NCI-H146 treated with DMSO at 0.1 percent for 48 hours (cell line): ENCODE results near the gene TCERG1L.

ENCODE experiments used
- DNase-seq: peaks from one replicate; lab custom pipeline; 2025; ENCODE audit not compliant: unreplicated experiment; lab: John Stamatoyannopoulos, UW

The TCERG1L gene

GRCh38 chr10:131211965-131212619 is 99.4 kb downstream of the TCERG1L start:
- no peak for DNase-seq

GRCh38 chr10:131211559-131211958 is 100.0 kb downstream of the TCERG1L start:
- no peak for DNase-seq

GRCh38 chr10:131211146-131211545 is 100.4 kb downstream of the TCERG1L start:
- DNase-seq = no peak

DNA sequence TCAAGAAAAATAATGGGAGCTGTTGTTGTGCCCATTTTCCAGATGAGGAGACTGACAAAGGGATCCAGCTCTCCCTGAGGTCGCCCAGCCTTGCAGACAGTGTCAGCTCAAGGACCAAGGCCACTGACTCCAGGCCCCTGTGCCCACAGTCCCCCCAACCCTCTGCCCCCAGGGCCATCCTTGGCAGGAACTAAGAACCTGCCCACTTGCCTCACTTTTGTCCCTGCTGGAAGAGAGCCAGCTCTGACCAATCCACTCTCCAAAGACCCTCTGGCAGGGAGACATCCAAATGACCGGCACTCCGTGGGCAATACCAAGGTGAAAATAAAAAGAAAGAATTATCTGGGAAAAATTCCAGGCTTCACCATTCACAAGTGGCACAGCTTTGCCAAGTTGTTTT is 101.3 kb downstream of the TCERG1L start:
- no peak for DNase-seq

GRCh38 chr10:131207584-131208532 is 103.7 kb downstream of the TCERG1L start:
- no peak for DNase-seq

DNA sequence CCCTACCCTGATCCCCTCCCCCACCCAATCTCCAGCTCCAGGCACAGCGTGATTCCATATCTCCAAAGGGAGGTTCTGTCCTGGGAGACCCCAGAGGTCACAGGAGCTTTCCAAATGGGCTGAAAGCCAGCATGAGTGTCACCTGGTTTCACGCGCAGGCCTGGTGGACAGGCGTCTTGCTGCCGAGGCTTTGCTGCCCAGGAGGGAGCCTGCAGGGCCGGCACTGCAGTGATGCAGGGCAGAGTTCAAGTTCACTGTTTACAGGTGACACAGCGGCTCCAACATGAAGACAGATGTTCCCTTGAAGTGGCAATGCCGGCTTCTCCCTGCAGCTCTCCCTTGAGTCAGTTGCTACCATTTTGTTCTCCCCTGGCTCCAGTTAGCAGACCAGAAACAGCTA is 104.3 kb downstream of the TCERG1L start:
- no peak for DNase-seq

- DNase-seq = no peak
Observed at GRCh38 chr10:131206111-131206995, 105.2 kb downstream of the TCERG1L start.

DNA sequence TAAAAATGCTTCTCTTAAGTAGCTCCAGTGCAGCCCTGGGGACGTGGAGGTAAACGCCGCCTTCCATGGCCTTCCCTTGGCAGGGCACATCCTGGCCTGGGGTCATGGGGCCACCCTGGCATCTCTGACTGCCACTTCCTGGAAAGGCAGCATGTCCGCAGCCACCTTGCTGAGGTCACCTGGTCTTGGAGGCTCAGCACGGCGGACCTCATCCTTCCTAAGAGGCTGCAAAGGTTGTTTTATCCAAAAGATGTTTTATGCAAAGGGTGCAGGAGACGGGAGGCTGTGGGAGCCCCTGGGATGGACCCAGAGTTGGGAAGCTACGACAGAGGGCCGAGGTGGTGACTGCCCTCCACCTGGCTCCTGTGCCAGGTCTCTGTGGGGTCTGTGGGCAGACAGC is 106.0 kb downstream of the TCERG1L start:
- no peak for DNase-seq

DNA sequence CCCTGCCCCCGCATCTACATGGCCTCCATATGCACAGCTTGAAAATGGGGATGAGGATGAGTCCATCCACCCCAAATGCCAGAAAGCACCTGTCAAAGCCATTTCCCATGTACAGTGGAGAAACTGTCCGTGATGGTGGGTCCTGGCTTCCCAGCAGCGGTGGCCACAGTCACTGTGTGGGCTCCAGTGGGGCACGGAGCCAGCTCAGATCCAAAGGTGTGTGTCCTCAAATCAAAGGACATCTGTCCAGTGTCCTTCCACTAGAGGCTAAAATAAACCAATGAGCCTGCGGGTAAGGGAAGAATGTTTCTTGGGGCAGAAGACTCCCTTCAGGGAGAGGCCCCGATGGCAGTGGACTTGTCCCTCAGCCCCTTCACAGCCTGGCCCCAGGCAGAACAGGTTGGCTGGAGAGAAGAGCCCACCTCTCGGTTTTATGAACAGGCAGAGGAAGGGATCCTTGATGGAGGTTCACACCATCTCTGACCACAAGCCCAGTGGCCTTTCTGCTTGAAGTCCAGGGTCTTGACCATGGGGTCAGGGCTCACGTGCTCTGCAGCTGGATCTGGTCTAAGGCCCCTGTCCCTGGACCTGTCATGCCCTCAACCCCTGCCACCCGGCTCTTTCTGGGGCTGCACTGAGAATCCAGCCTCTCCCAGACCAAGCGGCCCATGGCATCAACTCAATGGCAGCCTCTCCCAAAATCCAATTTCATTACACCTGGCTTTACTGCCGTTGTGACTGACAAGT is 106.9 kb downstream of the TCERG1L start:
- no peak for DNase-seq

DNA sequence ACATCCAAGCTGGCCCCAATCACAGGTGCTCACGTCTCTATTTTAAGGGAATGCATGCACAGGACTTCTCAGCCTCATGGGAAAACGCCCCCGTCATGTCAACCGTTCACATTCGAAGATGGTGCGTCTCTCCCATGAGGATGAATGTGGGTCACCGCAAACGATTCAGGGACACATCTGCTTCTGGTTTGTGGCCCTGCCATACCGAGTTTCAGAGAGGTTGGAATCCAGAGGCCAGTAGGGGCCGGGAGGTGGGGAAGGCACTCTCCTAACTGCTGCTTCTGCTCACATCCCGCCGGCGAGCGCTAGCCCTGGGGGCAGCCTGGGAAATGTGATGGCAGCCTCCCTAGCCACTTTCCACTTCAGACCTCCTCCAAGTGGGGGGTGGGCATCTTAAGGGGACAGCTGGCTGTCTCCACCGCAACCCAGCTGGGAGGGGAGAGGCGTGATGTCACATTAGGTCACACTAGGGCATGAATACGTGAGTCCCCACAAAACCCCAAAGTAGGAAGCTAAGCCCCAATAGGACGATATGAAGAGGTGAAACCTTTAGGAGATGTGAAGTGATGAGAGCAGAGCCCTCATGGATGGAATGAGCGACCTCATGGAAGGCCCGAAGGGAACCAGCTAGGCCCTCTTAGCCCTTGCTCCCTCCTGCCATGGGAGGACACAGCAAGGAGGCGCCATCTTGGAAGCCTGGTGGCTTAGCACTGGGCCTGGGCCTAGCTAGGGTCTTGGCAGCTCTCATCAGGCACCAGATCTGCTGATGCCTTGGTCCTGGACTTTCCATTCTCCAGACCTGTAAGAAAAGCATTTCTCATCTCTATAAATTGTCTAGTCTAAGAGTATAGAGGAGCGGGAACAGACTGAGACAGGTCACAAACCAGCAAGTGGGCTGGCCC is 107.8 kb downstream of the TCERG1L start:
- no peak for DNase-seq

- no peak for DNase-seq
Observed at GRCh38 chr10:131202990-131203389, 108.5 kb downstream of the TCERG1L start.

DNA sequence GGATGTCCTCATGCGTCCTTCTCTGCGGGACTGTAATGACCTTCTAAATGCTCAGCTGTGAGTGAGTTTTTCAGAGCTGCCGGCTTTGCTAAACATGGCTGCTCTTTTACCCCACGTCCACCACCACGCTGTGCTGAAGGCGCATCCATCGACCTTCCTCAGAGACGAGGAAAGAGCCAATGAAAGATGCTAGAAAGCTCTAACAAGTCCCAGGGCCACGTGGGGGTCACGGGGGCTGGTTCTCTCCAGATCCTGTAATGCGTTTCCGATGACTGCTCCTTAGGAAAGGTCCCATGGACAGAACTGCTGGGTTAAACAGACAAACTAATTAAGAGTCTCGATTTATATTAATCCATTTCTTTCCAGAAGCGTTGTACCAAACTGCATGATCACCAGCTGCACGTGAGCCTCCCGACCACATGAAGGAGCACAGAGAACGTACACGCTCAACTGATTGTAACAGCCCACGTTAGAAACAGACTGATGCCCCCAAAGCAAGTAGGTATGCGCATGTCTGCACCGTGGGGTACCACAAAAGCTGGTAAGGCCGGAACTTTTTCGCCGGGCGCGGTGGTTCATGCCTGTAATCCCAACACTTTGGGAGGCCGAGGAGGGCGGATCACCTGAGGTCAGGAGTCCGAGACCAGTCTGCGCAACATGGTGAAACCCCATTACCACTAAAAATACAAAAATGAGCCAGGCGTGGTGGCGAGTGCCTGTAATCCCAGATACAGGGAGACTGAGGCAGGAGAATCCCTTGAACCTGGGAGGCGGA is 109.6 kb downstream of the TCERG1L start:
- no peak for DNase-seq

GRCh38 chr10:131200856-131201470 is 110.6 kb downstream of the TCERG1L start:
- no peak for DNase-seq

- DNase-seq = no peak
Observed at GRCh38 chr10:131199646-131200045, 111.9 kb downstream of the TCERG1L start.

DNA sequence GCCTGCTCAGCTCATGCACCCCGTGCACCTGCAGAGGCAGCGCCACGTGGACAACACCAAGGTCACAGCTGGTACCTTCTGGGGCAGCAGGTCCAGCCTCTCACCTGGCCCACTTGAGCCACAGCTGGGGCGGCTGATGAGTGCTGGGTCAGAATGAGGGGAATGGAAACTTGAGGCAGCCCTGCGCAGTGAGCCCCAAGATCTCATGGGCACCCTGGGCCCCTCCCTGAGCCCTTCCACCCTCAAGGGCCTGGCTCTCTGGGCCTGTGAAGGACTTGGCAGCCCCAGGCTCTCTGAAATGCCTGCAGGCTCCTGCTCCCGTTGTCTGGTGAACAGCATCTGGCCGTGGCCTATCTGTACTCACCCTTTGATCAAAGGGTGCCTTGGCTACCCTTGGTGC is 112.7 kb downstream of the TCERG1L start:
- no peak for DNase-seq

GRCh38 chr10:131198401-131198800 is 113.1 kb downstream of the TCERG1L start:
- DNase-seq = no peak

DNA sequence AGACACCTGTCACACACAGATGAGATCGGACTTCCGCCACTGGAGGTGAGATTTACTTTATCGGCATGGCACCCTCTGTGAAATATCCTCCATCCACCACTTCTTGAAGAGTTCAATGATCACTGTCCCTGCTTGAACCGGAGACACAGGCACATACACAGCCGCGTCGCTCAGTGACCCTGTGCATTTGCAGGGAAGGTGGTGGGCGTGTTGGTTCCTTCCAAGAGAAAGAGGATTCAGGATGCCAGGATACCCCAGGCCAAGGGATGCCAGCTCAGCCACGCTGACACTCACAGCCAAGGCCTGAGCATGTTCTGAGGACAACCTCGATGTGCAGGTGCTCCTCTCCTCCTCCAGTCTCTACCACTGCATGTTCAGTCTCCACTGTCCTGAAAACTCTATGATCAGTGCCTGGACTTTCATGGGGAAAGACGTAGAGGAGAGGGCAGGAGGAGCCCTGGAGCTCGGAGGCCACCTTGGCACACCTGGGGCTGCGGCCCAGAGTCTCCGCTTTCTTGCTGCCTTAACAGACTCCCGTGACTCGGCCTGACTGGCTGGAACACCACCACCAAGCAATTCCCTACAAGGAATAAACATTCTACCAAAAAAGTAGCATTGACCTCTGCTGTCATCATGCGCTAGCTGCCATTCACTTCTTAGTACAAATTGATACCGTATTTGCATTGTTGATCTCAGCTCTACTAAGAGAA is 115.2 kb downstream of the TCERG1L start:
- no peak for DNase-seq
